ENCODE data around the gene SLC5A10. TPM values are rescaled to one million over a fixed set of nuclear protein-coding genes. Genes with fewer than 3 reads are reported as not detected.

The SLC5A10 gene
- total RNA-seq, 4 donors from 2014 or later = not detected

GRCh38 chr17:18916816-18917500, 35.0 kb upstream of the SLC5A10 start:
- Histone ChIP-seq H3K4me1 (peaks cover 0 to 4% of the 10 kb centered on the region in 2 donors), H3K27ac (no peak overlapping the region), H3K9me3 (no peaks in the 10 kb centered on the region), H3K36me3 (no peaks in the 10 kb centered on the region), H3K4me3 (no peak overlapping the region), H3K27me3 (no peaks in the 10 kb centered on the region)
- intact Hi-C loops (cut with DNase I; ENCODE audit: low total_unique reads) = no loop called here
- DNase-seq = no peak
- TF ChIP-seq POLR2A (IDR thresholded peaks at IDR 0.05) (no peak), CTCF (IDR thresholded peaks at IDR 0.05) (no peak)

- DNase-seq = no peak
- Histone ChIP-seq H3K4me3 (no peak overlapping the region), H3K4me1 (peaks cover 0 to 4% of the 10 kb centered on the region in 2 donors), H3K9me3 (no peaks in the 10 kb centered on the region), H3K36me3 (no peaks in the 10 kb centered on the region), H3K27ac (no peak overlapping the region), H3K27me3 (no peaks in the 10 kb centered on the region)
- intact Hi-C loops (cut with DNase I; ENCODE audit: low total_unique reads) = no loop called here
- TF ChIP-seq CTCF (IDR thresholded peaks at IDR 0.05) (no peak), POLR2A (IDR thresholded peaks at IDR 0.05) (no peak)
These were observed 34.4 kb upstream of the SLC5A10 start for GRCh38 chr17:18917506-18918032.

- Histone ChIP-seq H3K4me3 (no peak overlapping the region), H3K4me1 (peaks cover 0 to 4% of the 10 kb centered on the region in 2 donors), H3K9me3 (no peaks in the 10 kb centered on the region), H3K36me3 (no peaks in the 10 kb centered on the region), H3K27ac (no peak overlapping the region), H3K27me3 (no peaks in the 10 kb centered on the region)
- no peak for DNase-seq
- intact Hi-C loops (cut with DNase I; ENCODE audit: low total_unique reads) = no loop called here
- TF ChIP-seq CTCF (IDR thresholded peaks at IDR 0.05) = no peak
- no peak for TF ChIP-seq POLR2A (IDR thresholded peaks at IDR 0.05)
These were observed 32.0 kb upstream of the SLC5A10 start for GRCh38 chr17:18919963-18920362.

GRCh38 chr17:18920911-18921441, 31.0 kb upstream of the SLC5A10 start:
- intact Hi-C loops (cut with DNase I; ENCODE audit: low total_unique reads) = no loop called here
- no peak overlapping the region for H3K4me3 ChIP-seq
- TF ChIP-seq CTCF (IDR thresholded peaks at IDR 0.05) (no peak), POLR2A (IDR thresholded peaks at IDR 0.05) (no peak)
- no peak overlapping the region for H3K27ac ChIP-seq
- H3K36me3 ChIP-seq = no peaks in the 10 kb centered on the region
- H3K9me3 ChIP-seq = no peaks in the 10 kb centered on the region
- H3K27me3 ChIP-seq = no peaks in the 10 kb centered on the region
- peaks cover 0 to 4% of the 10 kb centered on the region in 2 donors for H3K4me1 ChIP-seq
- DNase-seq = no peak

- no peaks in the 10 kb centered on the region for H3K36me3 ChIP-seq
- no peak overlapping the region for H3K27ac ChIP-seq
- H3K27me3 ChIP-seq = no peaks in the 10 kb centered on the region
- DNase-seq = no peak
- intact Hi-C loops (cut with DNase I; ENCODE audit: low total_unique reads) = no loop called here
- no peak for TF ChIP-seq CTCF (IDR thresholded peaks at IDR 0.05)
- no peak for TF ChIP-seq POLR2A (IDR thresholded peaks at IDR 0.05)
- H3K9me3 ChIP-seq = no peaks in the 10 kb centered on the region
- peaks cover 0 to 4% of the 10 kb centered on the region in 2 donors for H3K4me1 ChIP-seq
- H3K4me3 ChIP-seq = no peak overlapping the region
These were observed 30.5 kb upstream of the SLC5A10 start for GRCh38 chr17:18921485-18921884.
